Measurements from ENCODE around the gene ADAMTS2. TPM values are rescaled to one million over a fixed set of nuclear protein-coding genes. Genes with fewer than 3 reads are reported as not detected.

The ADAMTS2 gene
- total and polyA plus RNA-seq, 11 donors = 1.1 to 23.0 (median 5.5) TPM

GRCh38 chr5:179238628-179238970 lies 106.7 kb downstream of the ADAMTS2 start:
- ATAC-seq = no peak

DNA sequence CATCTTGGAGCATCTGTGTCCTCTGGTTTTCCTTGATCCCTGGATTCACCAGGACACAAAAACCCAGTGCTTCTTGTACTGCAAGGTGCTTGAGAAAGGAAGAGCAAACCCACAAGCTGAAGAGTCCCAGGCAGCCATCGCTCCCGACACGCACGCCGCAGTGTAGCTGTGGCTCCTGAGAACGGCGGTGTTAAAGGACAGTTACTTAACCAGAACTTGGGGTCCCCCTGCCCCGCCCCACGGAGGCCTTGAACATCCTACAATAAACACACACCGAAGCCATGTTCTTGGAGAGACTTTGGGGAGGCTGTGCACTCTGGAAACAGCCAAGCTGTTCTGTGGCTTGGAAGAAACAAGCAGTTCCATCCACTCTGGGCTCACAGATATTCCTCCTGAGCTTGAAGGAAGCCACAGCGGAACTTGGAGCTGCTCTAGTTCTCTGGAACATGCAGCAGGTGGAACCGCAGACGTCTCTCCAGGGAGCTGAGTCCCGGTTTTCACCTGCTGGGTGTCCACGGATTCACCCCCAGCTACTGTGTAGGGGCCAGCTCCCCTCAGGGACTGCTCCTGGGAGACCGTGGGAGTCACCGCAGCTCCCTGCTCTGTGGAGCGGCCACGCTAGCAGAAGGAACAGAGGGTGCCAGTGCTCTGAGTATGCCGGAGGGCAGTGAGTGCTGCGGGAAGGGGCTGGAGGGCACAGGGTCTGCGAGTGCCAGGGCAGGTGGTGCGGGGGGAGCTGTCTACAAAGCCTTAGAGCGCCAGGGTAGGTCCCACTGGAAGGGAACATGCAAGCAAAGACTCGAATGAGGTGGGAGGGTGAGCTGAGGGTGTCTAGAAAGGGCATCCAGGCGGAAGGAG lies 107.3 kb downstream of the ADAMTS2 start:
- no peak for ATAC-seq
- Histone ChIP-seq H3K27ac (no peak overlapping the region), H3K4me3 (no peak overlapping the region), H3K9me3 (peaks cover 0 to 6% (median 0%) of the 10 kb centered on the region in 12 donors), H3K27me3 (peaks cover 0 to 10% (median 0%) of the 10 kb centered on the region in 9 donors), H3K4me1 (peaks cover 0 to 24% (median 0%) of the 10 kb centered on the region in 12 donors), H3K36me3 (no peaks in the 10 kb centered on the region)
- WGBS, 4 donors = 90 to 96% (median 93%) methylated on average over 17 to 26 of the region's 26 CpGs
- intact Hi-C loops (cut with DNase I) = no loop called here
- DNase-seq = peak in 2 of 5 donors; percentile 8 to 16
- TF ChIP-seq, protein P1, sequence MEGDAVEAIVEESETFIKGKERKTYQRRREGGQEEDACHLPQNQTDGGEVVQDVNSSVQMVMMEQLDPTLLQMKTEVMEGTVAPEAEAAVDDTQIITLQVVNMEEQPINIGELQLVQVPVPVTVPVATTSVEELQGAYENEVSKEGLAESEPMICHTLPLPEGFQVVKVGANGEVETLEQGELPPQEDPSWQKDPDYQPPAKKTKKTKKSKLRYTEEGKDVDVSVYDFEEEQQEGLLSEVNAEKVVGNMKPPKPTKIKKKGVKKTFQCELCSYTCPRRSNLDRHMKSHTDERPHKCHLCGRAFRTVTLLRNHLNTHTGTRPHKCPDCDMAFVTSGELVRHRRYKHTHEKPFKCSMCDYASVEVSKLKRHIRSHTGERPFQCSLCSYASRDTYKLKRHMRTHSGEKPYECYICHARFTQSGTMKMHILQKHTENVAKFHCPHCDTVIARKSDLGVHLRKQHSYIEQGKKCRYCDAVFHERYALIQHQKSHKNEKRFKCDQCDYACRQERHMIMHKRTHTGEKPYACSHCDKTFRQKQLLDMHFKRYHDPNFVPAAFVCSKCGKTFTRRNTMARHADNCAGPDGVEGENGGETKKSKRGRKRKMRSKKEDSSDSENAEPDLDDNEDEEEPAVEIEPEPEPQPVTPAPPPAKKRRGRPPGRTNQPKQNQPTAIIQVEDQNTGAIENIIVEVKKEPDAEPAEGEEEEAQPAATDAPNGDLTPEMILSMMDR (IDR thresholded peaks at IDR 0.05) = no peak
- no peak for TF ChIP-seq POLR2A (IDR thresholded peaks at IDR 0.05)

More at GRCh38 chr5:179238628-179238970, 106.7 kb downstream of the ADAMTS2 start:
- Histone ChIP-seq H3K4me1 (peaks cover 0 to 30% (median 0%) of the 10 kb centered on the region in 12 donors), H3K9me3 (peaks cover 0 to 6% (median 0%) of the 10 kb centered on the region in 12 donors), H3K4me3 (no peak overlapping the region), H3K27me3 (peaks cover 0 to 10% (median 0%) of the 10 kb centered on the region in 9 donors), H3K36me3 (no peaks in the 10 kb centered on the region), H3K27ac (no peak overlapping the region)
- DNase-seq = no peak
- no peak for TF ChIP-seq POLR2A (IDR thresholded peaks at IDR 0.05)
- TF ChIP-seq, protein P1 (IDR thresholded peaks at IDR 0.05) = no peak
- intact Hi-C loops (cut with DNase I) = no loop called here
- 81 to 89% (median 88%) methylated on average over 8 of the region's 8 CpGs for WGBS, 4 donors

DNA sequence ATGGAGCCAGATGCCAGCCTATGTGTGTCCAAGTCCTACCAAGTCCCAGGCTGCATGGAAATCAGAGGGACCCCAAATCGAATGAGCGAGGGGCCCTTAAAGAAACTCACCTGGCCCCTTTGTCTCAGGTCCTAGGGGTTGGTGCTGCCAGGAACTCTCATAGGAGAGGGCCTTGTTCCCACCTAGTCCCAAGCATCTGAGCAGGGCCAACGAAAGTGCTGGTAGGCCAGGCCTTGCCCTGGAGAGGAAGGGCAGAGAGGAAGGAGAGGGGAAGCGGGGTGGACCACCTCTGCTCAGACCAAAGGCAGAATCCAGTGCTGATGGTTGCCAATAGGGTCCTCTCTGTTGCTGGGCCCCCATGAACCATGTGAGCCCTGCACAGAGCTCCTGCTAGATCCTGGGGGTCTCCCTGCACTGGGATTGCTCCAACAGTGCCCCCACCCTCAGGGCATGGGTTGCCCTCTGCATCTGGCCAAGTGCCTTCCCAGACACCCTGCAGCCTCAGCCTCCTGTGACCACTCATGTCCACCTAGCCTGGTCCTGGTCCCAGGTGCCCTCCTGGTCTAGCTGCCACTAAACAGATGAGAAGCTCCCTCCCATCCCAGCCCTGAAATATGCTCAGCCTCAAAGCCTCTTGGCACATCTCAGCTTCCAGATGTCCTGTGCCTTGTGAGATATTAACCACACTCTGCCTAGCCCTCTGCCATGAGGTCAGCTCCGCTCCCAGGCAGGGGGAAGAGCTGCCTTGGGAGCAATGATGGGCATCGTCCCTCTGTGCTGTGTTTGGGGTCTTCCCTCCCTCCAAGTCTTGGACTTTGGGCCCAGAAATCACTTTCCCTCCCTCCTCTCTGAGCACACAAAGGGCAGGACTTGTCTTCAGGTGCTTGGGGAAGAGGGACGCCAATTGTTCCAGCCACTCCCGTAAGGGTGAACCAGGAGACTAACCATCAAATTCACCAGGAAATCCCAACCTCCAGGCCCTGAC lies 109.6 kb downstream of the ADAMTS2 start:
- ATAC-seq (no peak), DNase-seq (peak in 2 of 5 donors; percentile 5)
- Histone ChIP-seq H3K27me3 (peaks cover 0 to 10% (median 0%) of the 10 kb centered on the region in 9 donors), H3K9me3 (peaks cover 0 to 6% (median 0%) of the 10 kb centered on the region in 12 donors), H3K27ac (no peak overlapping the region), H3K4me1 (peaks cover 0 to 5% (median 0%) of the 10 kb centered on the region in 12 donors), H3K4me3 (no peak overlapping the region), H3K36me3 (no peaks in the 10 kb centered on the region)
- TF ChIP-seq POLR2A (IDR thresholded peaks at IDR 0.05) = no peak
- TF ChIP-seq, protein P1 (IDR thresholded peaks at IDR 0.05) = no peak
- intact Hi-C loops (cut with DNase I) = no loop called here
- WGBS, 4 donors = 85 to 100% (median 91%) methylated on average over 6 to 8 of the region's 8 CpGs
